Glutamatergic neuron (in vitro differentiated cells): ENCODE results near the gene ICOSLG. TPM values are rescaled to one million over a fixed set of nuclear protein-coding genes. Genes with fewer than 3 reads are reported as not detected.
"Not testable (repeated sequence)": the region's sequence is repeated elsewhere in the genome, so short reads cannot be mapped to it uniquely, and the experiment has no call there.

Experiments
- DNase-seq: peaks from one replicate; pipeline ENCODE4 v3.0.0; 2022
- H3K27ac Mint-ChIP-seq: one replicate; pipeline ENCODE4 v1.8.0; 2020; ENCODE audit warnings: mild to moderate bottlenecking, mixed read lengths, inconsistent platforms; ENCODE audit not compliant: unreplicated experiment
- H3K27me3 Mint-ChIP-seq: one replicate; pipeline ENCODE4 v1.8.0; 2020; ENCODE audit warnings: mild to moderate bottlenecking, moderate library complexity, mixed read lengths, inconsistent platforms; ENCODE audit not compliant: unreplicated experiment
- H3K36me3 Mint-ChIP-seq: one replicate; pipeline ENCODE4 v1.8.0; 2020; ENCODE audit warnings: mild to moderate bottlenecking, mixed read lengths, inconsistent platforms; ENCODE audit not compliant: unreplicated experiment
- H3K4me1 Mint-ChIP-seq: one replicate; pipeline ENCODE4 v1.8.0; 2020; ENCODE audit warnings: mild to moderate bottlenecking, low read depth, mixed read lengths, inconsistent platforms; ENCODE audit not compliant: unreplicated experiment
- H3K4me3 Mint-ChIP-seq: one replicate; pipeline ENCODE4 v1.8.0; 2020; ENCODE audit warnings: mild to moderate bottlenecking, mixed read lengths, inconsistent platforms; ENCODE audit not compliant: unreplicated experiment
- H3K9me3 Mint-ChIP-seq: one replicate; pipeline ENCODE4 v1.8.0; 2020; ENCODE audit warnings: mild to moderate bottlenecking, moderate library complexity, mixed read lengths, inconsistent platforms; ENCODE audit not compliant: unreplicated experiment
- total RNA-seq: library from RNA; stranded (reverse); fragmentation: NEBNext Ultra II Directional; extraction: Animal tissue kit (Norgen Biotek cat#: 25700); gene quantifications from one replicate; pipeline ENCODE4 v1.2.1, GENCODE V29; 2021; ENCODE audit not compliant: unreplicated experiment

Gene ICOSLG
- total RNA-seq, 1 donor from 2014 or later, result 0.37 TPM

DNA sequence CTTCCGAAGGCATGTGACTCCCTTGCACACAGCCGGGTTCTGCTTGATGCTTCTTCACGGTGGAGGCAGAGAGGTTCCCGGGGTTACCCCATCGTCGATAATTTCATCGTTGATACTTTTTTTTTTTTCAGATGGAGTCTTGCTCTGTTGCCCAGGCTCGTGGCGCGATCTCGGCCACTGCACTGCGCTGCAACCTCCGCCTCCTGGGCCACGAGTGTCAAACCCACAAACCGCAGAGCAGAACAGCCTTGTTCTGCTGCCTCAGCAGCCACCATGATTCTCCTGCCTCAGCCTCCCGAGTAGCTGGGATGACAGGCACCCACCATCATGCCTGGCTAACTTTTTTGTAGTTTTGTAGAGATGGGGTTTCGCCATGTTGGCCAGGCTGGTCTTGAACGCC is 20.1 kb downstream of the ICOSLG start:
- not testable (repeated sequence) for H3K4me3 Mint-ChIP-seq, H3K27me3 Mint-ChIP-seq, H3K4me1 Mint-ChIP-seq, H3K27ac Mint-ChIP-seq, DNase-seq, H3K9me3 Mint-ChIP-seq, H3K36me3 Mint-ChIP-seq

DNA sequence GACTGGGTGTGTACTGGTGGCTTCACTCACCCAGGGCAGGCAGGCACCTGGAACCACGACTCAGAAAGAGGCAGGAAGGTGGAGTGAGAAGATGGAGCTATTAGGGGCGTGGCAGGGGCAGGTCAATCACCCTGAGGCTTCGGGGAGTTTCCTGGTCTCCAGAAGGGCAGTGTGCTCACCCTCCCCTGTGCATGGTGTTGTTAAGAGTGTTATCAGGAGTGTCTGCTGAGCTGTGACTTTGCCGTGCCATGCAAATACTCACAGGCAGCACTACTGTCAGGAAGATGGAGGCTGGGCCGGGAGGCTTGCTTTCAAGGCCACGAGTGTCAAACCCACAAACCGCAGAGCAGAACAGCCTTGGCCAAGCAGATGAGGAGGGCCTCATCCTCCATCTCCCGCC is 22.3 kb downstream of the ICOSLG start:
- not testable (repeated sequence) for H3K27ac Mint-ChIP-seq, H3K4me1 Mint-ChIP-seq, H3K27me3 Mint-ChIP-seq, H3K4me3 Mint-ChIP-seq, H3K9me3 Mint-ChIP-seq, H3K36me3 Mint-ChIP-seq, DNase-seq

DNA sequence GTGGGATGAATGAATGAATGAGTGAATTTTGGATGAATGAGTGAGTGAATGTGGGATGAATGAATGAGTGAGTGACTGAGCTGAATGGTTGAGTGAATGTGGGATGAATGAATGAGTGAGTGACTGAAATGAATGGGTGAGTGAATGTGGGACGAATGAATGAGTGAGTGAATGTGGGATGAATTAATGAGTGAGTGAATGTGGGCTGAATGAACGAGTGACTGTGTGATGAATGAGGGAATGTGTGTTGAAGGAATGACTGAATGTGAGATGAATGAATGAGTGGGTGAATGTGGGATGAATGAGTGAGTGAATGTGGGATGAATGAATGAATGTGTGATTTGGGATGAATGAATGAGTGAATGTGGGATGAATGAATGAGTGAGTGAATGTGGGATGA is 28.8 kb downstream of the ICOSLG start:
- DNase-seq, H3K27me3 Mint-ChIP-seq, H3K4me3 Mint-ChIP-seq, H3K27ac Mint-ChIP-seq, H3K9me3 Mint-ChIP-seq, H3K36me3 Mint-ChIP-seq, H3K4me1 Mint-ChIP-seq: not testable (repeated sequence)

DNA sequence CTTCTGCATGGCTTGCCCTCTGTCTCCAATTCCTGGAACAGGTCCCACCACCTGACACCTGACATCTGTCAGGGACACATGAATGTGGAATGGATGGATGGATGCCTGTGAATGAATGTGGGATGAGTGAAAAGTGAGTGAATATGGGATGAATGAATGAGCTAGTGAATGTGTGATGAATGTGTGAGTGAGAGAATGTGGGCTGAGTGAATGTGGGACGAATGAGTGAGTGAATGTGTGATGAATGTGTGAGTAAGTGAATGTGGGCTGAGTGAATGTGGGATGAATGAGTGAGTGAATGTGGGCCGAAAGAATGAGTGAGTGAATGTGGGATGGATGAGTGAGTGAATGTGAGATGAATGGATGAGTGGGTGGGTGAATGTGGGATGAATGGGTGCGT is 29.2 kb downstream of the ICOSLG start:
- not testable (repeated sequence) for H3K27me3 Mint-ChIP-seq, H3K36me3 Mint-ChIP-seq, H3K27ac Mint-ChIP-seq, H3K4me1 Mint-ChIP-seq, H3K9me3 Mint-ChIP-seq, DNase-seq, H3K4me3 Mint-ChIP-seq

DNA sequence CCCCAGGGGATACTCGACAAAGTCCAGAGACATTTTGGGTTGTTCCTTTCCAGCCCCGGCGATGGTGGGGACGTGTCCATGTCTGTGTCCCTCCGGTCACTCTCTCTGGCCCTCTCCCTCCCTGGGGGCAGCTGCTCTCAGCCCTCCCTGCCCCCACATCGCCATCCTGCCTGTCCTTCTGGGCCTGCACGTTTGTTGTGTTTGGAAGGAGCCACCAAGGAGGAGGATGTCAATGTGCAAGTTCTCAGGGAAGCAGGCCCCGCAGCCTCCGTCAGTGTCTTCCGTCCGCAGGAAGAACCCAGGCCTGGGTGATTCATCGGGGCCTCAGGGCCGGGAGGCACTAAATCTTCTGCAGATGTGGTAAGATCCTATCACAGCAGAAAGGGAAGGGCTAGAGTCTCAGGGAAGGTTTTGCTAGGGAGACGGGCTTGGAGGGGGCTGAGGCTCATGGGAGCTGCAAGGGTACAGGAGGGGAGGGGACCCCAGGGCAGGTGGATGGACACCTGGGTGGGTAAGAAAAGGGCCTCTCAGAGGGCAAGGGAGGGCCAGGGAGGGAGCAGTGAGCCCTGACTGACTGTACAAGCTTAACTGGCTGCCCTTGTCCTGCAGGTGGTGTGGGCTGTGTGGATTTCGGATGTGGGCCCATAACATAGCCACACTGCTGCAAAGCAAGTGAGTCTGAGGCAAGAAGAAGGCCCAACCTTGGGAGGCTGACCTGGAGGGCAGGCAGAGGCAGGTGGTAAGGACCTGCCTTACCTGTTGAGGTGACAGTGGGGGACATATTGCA is 32.7 kb downstream of the ICOSLG start:
- not testable (repeated sequence) for DNase-seq, H3K27ac Mint-ChIP-seq, H3K9me3 Mint-ChIP-seq, H3K36me3 Mint-ChIP-seq, H3K4me1 Mint-ChIP-seq, H3K4me3 Mint-ChIP-seq, H3K27me3 Mint-ChIP-seq

DNA sequence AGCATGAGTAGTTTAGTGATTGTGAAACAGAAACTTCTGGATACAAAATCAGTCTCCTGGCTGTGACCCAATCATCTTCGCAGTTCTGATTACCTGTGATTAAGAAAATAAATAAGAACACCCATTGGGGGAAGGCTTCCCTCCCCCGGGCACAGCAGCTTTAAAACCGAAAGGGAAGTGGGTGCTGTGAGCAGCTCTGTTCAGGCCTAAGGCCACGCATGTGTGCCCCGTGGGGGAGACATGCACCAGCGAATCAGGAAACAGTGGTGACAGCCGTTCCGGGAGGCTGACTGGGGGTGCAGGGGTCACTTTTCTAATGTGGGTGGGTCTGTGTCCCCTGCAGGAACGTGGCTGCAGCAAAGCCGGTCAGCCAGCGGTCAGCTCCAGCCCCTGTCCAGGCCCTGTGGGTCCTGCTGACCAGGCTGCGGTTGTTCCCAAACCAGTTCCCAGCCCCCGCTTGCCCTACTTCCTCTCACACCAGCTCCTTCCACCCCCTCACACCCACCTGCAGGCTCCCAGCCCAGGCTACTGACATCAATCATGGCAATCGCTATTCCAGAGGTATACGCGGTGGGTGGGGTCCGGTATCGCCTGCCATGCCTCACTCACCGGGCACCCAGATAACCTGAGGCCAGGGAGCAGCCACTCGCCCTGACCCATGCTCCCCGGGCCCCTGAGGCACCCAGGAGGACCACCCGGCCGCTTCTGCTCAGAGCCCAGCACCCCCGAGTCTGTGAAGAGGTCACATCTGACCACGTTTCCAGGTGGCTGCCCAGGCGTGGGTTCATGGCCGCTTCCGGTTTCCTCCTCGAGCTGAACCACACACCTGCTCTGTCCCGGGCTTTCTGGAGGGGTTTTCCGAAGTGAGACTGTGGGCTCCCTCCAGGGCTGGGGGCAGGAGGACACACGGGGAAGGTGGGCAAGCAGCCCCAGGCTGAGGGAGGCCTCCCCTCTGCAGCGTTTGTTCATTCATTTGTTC is 33.8 kb downstream of the ICOSLG start:
- DNase-seq, H3K4me3 Mint-ChIP-seq, H3K27ac Mint-ChIP-seq, H3K36me3 Mint-ChIP-seq, H3K4me1 Mint-ChIP-seq, H3K27me3 Mint-ChIP-seq, H3K9me3 Mint-ChIP-seq: not testable (repeated sequence)

DNA sequence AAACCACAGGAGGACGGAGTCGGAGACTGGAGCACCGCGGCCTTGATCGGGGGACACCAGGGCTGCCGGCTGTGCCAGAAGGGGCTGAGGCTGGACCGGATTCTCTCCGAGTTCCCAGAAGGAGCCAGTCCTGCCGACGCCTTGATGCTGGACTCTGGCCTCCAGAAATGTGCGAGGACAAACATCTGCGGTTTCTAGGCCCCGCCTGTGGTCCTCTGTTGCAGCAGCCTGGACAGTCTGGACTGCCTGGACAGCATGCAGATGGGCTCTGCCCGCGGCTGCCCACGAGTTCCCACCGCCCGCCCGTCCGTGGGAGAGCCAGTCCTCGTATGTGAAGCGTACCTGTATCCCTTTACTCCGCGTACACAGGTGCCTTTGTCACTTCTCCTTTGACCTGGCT is 34.6 kb downstream of the ICOSLG start:
- H3K27me3 Mint-ChIP-seq, H3K36me3 Mint-ChIP-seq, H3K4me1 Mint-ChIP-seq, DNase-seq, H3K27ac Mint-ChIP-seq, H3K9me3 Mint-ChIP-seq, H3K4me3 Mint-ChIP-seq: not testable (repeated sequence)

DNA sequence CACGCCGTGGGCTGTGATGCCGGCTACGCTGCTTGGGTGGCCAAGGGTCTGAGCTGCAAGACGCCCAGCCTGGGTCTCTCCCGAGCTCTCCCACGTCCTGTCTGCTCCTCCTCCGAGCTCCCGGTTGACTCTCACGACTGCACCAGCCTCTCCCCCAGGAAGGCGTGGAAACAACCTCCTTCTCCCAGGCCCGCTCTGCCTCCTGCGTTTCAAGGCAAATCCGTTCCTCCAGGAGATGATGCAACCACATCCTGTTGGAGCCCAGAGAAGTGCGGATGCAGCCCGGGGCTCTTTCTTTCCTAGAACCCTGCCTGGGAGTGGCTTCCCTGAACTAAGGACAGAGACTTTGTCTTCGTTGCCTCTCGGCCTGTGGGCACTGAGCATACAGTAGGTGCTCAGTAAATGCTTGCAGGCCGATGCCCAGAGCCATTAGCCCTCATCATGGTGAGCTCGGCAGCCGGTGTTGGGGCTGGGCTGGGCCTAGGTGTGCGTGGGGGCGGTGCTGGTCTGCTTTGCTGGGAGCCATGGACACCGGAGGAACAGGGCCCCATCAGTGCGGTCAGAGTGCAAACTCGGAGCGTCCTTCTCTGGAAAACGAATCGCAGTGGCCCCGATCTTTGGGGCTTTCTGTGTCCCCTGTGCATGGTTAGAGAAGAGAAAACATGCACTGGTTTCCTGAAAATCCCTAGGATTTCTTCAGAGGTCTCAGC is 38.0 kb downstream of the ICOSLG start:
- H3K27me3 Mint-ChIP-seq, H3K4me1 Mint-ChIP-seq, H3K9me3 Mint-ChIP-seq, DNase-seq, H3K4me3 Mint-ChIP-seq, H3K27ac Mint-ChIP-seq, H3K36me3 Mint-ChIP-seq: not testable (repeated sequence)

DNA sequence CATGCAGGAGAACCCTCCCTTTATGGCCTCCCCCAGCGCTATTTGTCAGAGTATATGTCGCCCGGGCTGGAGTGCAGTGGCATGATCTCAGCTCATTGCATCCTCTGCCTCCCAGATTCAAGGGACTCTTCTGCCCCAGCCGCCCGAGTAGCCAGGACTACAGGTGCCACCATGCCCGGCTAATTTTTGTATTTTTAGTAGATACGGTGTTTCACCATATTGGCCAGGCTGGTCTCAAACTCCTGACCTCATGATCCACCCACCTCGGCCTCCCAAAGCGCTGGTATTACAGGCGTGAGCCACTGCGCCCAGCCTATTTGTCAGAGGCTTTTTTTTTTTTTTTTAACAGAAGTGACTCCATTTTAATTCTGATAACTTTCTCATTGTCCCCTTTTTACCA is 40.7 kb downstream of the ICOSLG start:
- H3K27ac Mint-ChIP-seq, H3K4me1 Mint-ChIP-seq, DNase-seq, H3K36me3 Mint-ChIP-seq, H3K4me3 Mint-ChIP-seq, H3K27me3 Mint-ChIP-seq, H3K9me3 Mint-ChIP-seq: not testable (repeated sequence)
